Spleen (tissue), 7 donors: ENCODE measurements around the gene CHN1.

ENCODE experiments used
- CTCF ChIP-seq, 11 experiments: fragments of 200-600 bp in 7 of 11; fragments of 450-650 bp in 4 of 11; sonication (generic) in 4 of 11; IDR thresholded peaks in 8 of 11; conservative IDR thresholded peaks in 3 of 11; 1 replicate in 7 of 11; 2 replicates in 4 of 11; pipeline versions ENCODE4 v1.4.0 to v1.8.0; 2016 to 2021; ENCODE audit warnings: antibody characterized with exemption in 11 of 11, inconsistent platforms in 4 of 11, mild to moderate bottlenecking in 1 of 11
- POLR2AphosphoS5 ChIP-seq, 3 donors: sonication (generic); formaldehyde crosslinking; IDR thresholded peaks; one replicate each; pipeline ENCODE4 v1.5.1; 2017; ENCODE audit warnings: antibody characterized with exemption in 3 of 3
- donor health status: DM: no; HTN: no; CAD: no; lungs with moderate emphysema.
- donor health status: DM: no; HTN: no; CAD: no.
- donor health status: DM: no; HTN: no; CAD: no.

- TF ChIP-seq CTCF (IDR thresholded peaks at IDR 0.05 in 8 of 11, conservative IDR thresholded peaks at IDR 0.05 in 3 of 11) (no peak), POLR2AphosphoS5 (IDR thresholded peaks at IDR 0.05) (no peak)
Observed at GRCh38 chr2:174949988-174950687, 55.0 kb downstream of the CHN1 start.
